Measurements from ENCODE around the gene LPO. TPM values are rescaled to one million over a fixed set of nuclear protein-coding genes. Genes with fewer than 3 reads are reported as not detected.

Gene LPO
- total and polyA plus RNA-seq, 9 of the 15 experiments (the other 6 are each of a cell fraction or from before 2014, with no cell fraction given), result 0.07 to 0.11 TPM; not detected in 7

DNA sequence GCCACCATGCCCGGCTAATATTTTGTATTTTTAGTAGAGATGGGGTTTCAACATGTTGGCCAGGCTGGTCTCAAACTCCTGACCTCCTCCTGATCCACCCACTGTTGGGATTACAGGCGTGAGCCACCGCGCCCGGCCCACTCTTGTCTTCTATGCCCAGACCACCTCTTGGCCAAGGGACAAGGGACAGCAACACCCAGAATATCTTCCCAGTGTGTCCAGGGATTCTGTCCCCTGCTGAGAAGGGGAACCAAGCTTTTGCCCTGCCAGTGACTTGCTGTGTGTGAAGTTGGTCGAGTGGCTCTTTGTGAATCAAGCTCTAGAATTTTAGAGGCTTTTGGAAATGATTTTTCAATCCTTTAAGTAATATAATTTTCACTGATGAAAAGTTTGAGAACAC lies 44.1 kb downstream of the LPO start (continued):
- TF ChIP-seq, protein P1, sequence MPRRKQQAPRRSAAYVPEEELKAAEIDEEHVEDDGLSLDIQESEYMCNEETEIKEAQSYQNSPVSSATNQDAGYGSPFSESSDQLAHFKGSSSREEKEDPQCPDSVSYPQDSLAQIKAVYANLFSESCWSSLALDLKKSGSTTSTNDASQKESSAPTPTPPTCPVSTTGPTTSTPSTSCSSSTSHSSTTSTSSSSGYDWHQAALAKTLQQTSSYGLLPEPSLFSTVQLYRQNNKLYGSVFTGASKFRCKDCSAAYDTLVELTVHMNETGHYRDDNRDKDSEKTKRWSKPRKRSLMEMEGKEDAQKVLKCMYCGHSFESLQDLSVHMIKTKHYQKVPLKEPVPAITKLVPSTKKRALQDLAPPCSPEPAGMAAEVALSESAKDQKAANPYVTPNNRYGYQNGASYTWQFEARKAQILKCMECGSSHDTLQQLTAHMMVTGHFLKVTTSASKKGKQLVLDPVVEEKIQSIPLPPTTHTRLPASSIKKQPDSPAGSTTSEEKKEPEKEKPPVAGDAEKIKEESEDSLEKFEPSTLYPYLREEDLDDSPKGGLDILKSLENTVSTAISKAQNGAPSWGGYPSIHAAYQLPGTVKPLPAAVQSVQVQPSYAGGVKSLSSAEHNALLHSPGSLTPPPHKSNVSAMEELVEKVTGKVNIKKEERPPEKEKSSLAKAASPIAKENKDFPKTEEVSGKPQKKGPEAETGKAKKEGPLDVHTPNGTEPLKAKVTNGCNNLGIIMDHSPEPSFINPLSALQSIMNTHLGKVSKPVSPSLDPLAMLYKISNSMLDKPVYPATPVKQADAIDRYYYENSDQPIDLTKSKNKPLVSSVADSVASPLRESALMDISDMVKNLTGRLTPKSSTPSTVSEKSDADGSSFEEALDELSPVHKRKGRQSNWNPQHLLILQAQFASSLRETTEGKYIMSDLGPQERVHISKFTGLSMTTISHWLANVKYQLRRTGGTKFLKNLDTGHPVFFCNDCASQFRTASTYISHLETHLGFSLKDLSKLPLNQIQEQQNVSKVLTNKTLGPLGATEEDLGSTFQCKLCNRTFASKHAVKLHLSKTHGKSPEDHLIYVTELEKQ (CRISPR knock-in tag; IDR thresholded peaks at IDR 0.05), result no peak
- TF ChIP-seq ZKSCAN3 (CRISPR knock-in tag; IDR thresholded peaks at IDR 0.05), result no peak

GRCh38 chr17:58283674-58284612 lies 45.6 kb downstream of the LPO start:
- Histone ChIP-seq H3K4me2 (ENCODE audit: insufficient read depth, low read length) (no peak overlapping the region), H4K20me1 (replicated peaks; ENCODE audit: control insufficient read depth, insufficient read depth, low read length) (no peaks in the 10 kb centered on the region; the same call in 1 of the 2 replicates), H3K4me3 (no peak overlapping the region), H3K9me1 (ENCODE audit: control insufficient read depth, insufficient read depth, low read length) (no peaks in the 10 kb centered on the region), H3K9ac (ENCODE audit: insufficient read depth in 1 of 2, low read depth in 2 of 2, low read length in 2 of 2) (0 out of 4 replicates have a peak overlapping the region, but pooled peaks of 1 of the 2 experiments have one; percentile 50), H3K36me3 (ENCODE audit: control insufficient read depth, insufficient read depth, low read length) (no peaks in the 10 kb centered on the region), H3K4me1 (replicated peaks in 1 of 2; ENCODE audit: control insufficient read depth in 2 of 2, insufficient read depth in 2 of 2, low read length in 2 of 2) (peaks cover 0 to 9% of the 10 kb centered on the region in 2 experiments; a peak in 3 of 5 replicates), H2AFZ (ENCODE audit: low read depth, low read length) (peak overlapping the region; percentile 58), H3K79me2 (ENCODE audit: control insufficient read depth, insufficient read depth, low read length) (no peaks in the 10 kb centered on the region), H3K9me3 (replicated peaks; ENCODE audit: control insufficient read depth, insufficient read depth, low read depth, low read length) (no peaks in the 10 kb centered on the region; the same call in none of the 2 replicates), H3K27ac (ENCODE audit: extremely low read depth, low read depth, low read length) (no peak overlapping the region), H3K27me3 (ENCODE audit: control insufficient read depth in 2 of 2, insufficient read depth in 2 of 2, low read length in 2 of 2) (peaks cover 3 to 25% of the 10 kb centered on the region in 2 experiments; a peak in 4 of 5 replicates)
- intact Hi-C loops (cut with micrococcal nuclease), result no loop called here
- no TSS peak for BruUV-seq (replicated peaks)
- 34% methylated on average over 11 of the region's 12 CpGs for WGBS (ENCODE audit: insufficient coverage, low coverage, missing lambda C conversion rate)
- ATAC-seq (peak; percentile 29), FAIRE-seq (no peak), DNase-seq (ENCODE audit: extremely low read depth in 1 of 4, low spot score in 3 of 4) (peak in 1 of 4 experiments; percentile 5)
- in situ Hi-C loops (cut with MboI), result loop anchor here (25.0 kb wide), 1 partner anchor 728 kb away; no protein-coding TSS in a partner anchor
- CTCF ChIA-PET (ENCODE audit: low intra/inter-chr PET ratio), result no interaction called here
- POLR2A ChIA-PET, result interaction anchor here (0.6 to 1.1 kb wide), 4 partner anchors 10 to 153 kb away, joined by 3 read pairs; no protein-coding TSS in a partner anchor
- TF ChIP-seq CEBPG (CRISPR knock-in tag; IDR thresholded peaks at IDR 0.05), result no peak
- TF ChIP-seq CEBPG (tag; conservative IDR thresholded peaks at IDR 0.05 in 1 of 2, IDR thresholded peaks at IDR 0.05 in 1 of 2), result no peak
- no peak for TF ChIP-seq CREB3 (tag; conservative IDR thresholded peaks at IDR 0.05; ENCODE audit: low read depth)
- no peak for TF ChIP-seq GATAD2B (IDR thresholded peaks at IDR 0.05; ENCODE audit: borderline replicate concordance)
- TF ChIP-seq SPI1 (IDR thresholded peaks at IDR 0.05; ENCODE audit: borderline replicate concordance, low read depth, low read length), result peak; percentile 44; the same call in 1 of the 2 replicates
- TF ChIP-seq NKRF (IDR thresholded peaks at IDR 0.05; ENCODE audit: borderline replicate concordance), result no peak

All from K562 (cell line).